K562 (cell line): ENCODE data around the gene TIMP1. TPM values are rescaled to one million over a fixed set of nuclear protein-coding genes. Genes with fewer than 3 reads are reported as not detected.

Experiments
- BACH1 ChIP-seq: fragments of 200-800 bp; sonication (Bioruptor generic); IDR thresholded peaks from 2 replicates; pipeline ENCODE4 v1.6.1; 2016; ENCODE audit warnings: missing genetic modification characterization, missing compliant biosample characterization
- BHLHE40 ChIP-seq: IDR thresholded peaks from 2 replicates; pipeline ENCODE4 v1.6.1; 2011; ENCODE audit warnings: low read length, improper control_type of control experiment
- CCNT2 ChIP-seq: IDR thresholded peaks from 2 replicates; pipeline ENCODE4 v1.6.1; 2011; ENCODE audit warnings: borderline replicate concordance, low read depth, mild to moderate bottlenecking, moderate library complexity, mixed read lengths, low read length; ENCODE audit not compliant: insufficient read length; ENCODE audit errors: extremely low read depth
- CTBP1 ChIP-seq: fragments of 450-650 bp; IDR thresholded peaks from 2 replicates; pipeline ENCODE4 v1.6.1; 2016; ENCODE audit warnings: borderline replicate concordance
- EGR1 ChIP-seq: fragments of 450-650 bp; conservative IDR thresholded peaks from 2 replicates; pipeline ENCODE4 v1.6.1; 2017; ENCODE audit warnings: mild to moderate bottlenecking
- FIP1L1 ChIP-seq: fragments of 200-400 bp; formaldehyde crosslinking; IDR thresholded peaks from 2 replicates; pipeline ENCODE4 v1.6.1; 2018; ENCODE audit warnings: mild to moderate bottlenecking, low read depth, low read length; ENCODE audit not compliant: poor library complexity, severe bottlenecking
- GABPB1 ChIP-seq: sonication (generic); formaldehyde crosslinking; IDR thresholded peaks from 2 replicates; pipeline ENCODE4 v1.8.0; 2022; ENCODE audit warnings: mild to moderate bottlenecking, missing genetic modification reagents
- HEY1 ChIP-seq: fragments of 250-450 bp; sonication (Bioruptor Pico); IDR thresholded peaks from 2 replicates; pipeline ENCODE4 v1.5.0; 2020; ENCODE audit warnings: mild to moderate bottlenecking, moderate library complexity, borderline replicate concordance
- MAZ ChIP-seq, 2 experiments: fragments of 450-650 bp in 1 of 2; sonication (generic) in 1 of 2; formaldehyde crosslinking; IDR thresholded peaks in 1 of 2; conservative IDR thresholded peaks in 1 of 2; 2 replicates each; pipeline versions ENCODE4 v1.4.0 to v1.5.0; 2020; ENCODE audit warnings: mild to moderate bottlenecking in 1 of 2, missing genetic modification reagents in 1 of 2
- MCM3 ChIP-seq: fragments of 450-650 bp; IDR thresholded peaks from 2 replicates; pipeline ENCODE4 v1.6.1; 2016
- PTRF ChIP-seq: fragments of 450-650 bp; IDR thresholded peaks from 2 replicates; pipeline ENCODE4 v1.6.1; 2016; ENCODE audit warnings: mild to moderate bottlenecking, missing genetic modification characterization, missing compliant biosample characterization
- STAT6 ChIP-seq: sonication (generic); formaldehyde crosslinking; IDR thresholded peaks from 2 replicates; pipeline ENCODE4 v1.8.1; 2023; ENCODE audit warnings: mild to moderate bottlenecking, missing genetic modification reagents
- SUPT5H ChIP-seq: fragments of 450-650 bp; IDR thresholded peaks from 2 replicates; pipeline ENCODE4 v1.6.1; 2016
- TRIM28 ChIP-seq: fragments of 450-650 bp; IDR thresholded peaks from 2 replicates; pipeline ENCODE4 v1.6.1; 2017
- U2AF1 ChIP-seq: fragments of 200-400 bp; formaldehyde crosslinking; optimal IDR thresholded peaks from 2 replicates; pipeline ENCODE3; 2017; ENCODE audit warnings: mild to moderate bottlenecking, low read depth, low read length, moderate library complexity
- ZBTB1 ChIP-seq: sonication (generic); formaldehyde crosslinking; IDR thresholded peaks from 2 replicates; pipeline ENCODE4 v1.8.1; 2023; ENCODE audit warnings: missing genetic modification reagents, low read depth, mild to moderate bottlenecking, borderline replicate concordance
- ZNF143 ChIP-seq: sonication (generic); formaldehyde crosslinking; IDR thresholded peaks from 2 replicates; pipeline ENCODE4 v1.9.0; 2022; ENCODE audit warnings: mild to moderate bottlenecking, missing genetic modification reagents
- ZNF174 ChIP-seq: fragments of 250-450 bp; sonication (Bioruptor Pico); IDR thresholded peaks from 2 replicates; pipeline ENCODE4 v1.4.0; 2020; ENCODE audit warnings: mild to moderate bottlenecking
- ZNF436 ChIP-seq: fragments of 250-450, 450-650 bp; sonication (Bioruptor Pico); formaldehyde crosslinking; IDR thresholded peaks from 2 replicates; pipeline ENCODE4 v1.7.0; 2020; ENCODE audit warnings: mild to moderate bottlenecking
- ZNF551 ChIP-seq: fragments of 250-450 bp; sonication (Bioruptor Pico); IDR thresholded peaks from 2 replicates; pipeline ENCODE4 v1.5.0; 2021; ENCODE audit warnings: mild to moderate bottlenecking, moderate library complexity
- ZNF589 ChIP-seq: fragments of 200-800 bp; sonication (Bioruptor generic); IDR thresholded peaks from 2 replicates; pipeline ENCODE4 v1.6.1; 2016; ENCODE audit warnings: low read depth, missing genetic modification characterization, missing compliant biosample characterization
- polyA plus RNA-seq, 8 experiments: library from polyadenylated mRNA; depleted of rRNA in 4 of 8; stranded (reverse) in 5 of 8; unstranded in 3 of 8; fragments of >200 nt; fragmentation: Nextera tagmentation in 2 of 8; fragmentation: Illumina TruSeq in 1 of 8; extraction: Ambion mirVana in 2 of 8; extraction: Trizol in 1 of 8; gene quantifications; 2 replicates each; pipeline versions ENCODE4 v1.2.1 to v1.2.3, GENCODE V29; 2011 to 2014; ENCODE audit warnings: inconsistent platforms in 1 of 8, missing spikeins in 1 of 8
- total RNA-seq, 7 experiments: library from RNA; depleted of rRNA in 6 of 7; stranded (reverse); fragments of >200 nt in 6 of 7; fragmentation: Illumina TruSeq in 2 of 7; extraction: Trizol in 2 of 7; gene quantifications; 2 replicates each; pipeline versions ENCODE4 v1.2.1 to v1.2.3, GENCODE V29; 2011 to 2021; ENCODE audit warnings: low replicate concordance in 1 of 7
- TF ChIP-seq, protein P1 (sequence below): IDR thresholded peaks from 2 replicates; pipeline ENCODE4 v1.6.1; 2011; ENCODE audit not compliant: insufficient read length; ENCODE audit errors: extremely low read depth
- TF ChIP-seq, protein P2 (sequence below), 2 experiments: fragments of 450-650 bp in 1 of 2; sonication (generic) in 1 of 2; formaldehyde crosslinking in 1 of 2; IDR thresholded peaks in 1 of 2; conservative IDR thresholded peaks in 1 of 2; 2 replicates each; pipeline versions ENCODE4 v1.6.1 to v1.8.1; 2016 to 2023; ENCODE audit warnings: mild to moderate bottlenecking in 2 of 2, moderate library complexity in 2 of 2, inconsistent platforms in 1 of 2, missing genetic modification reagents in 1 of 2

TIMP1 gene
- total and polyA plus RNA-seq, 9 of the 15 experiments (the other 6 are each of a cell fraction or from before 2014, with no cell fraction given) = 115 to 699 (median 273) TPM

GRCh38 chrX:47619486-47620302, 37.5 kb downstream of the TIMP1 start, which contains the start of gene SYN1 (continued):
- TF ChIP-seq BHLHE40 (peak; percentile 94), SUPT5H (no peak), MCM3 (no peak), FIP1L1 (no peak), ZNF143 (CRISPR knock-in tag) (0 out of 2 replicates have a peak, but pooled peaks have one; percentile 10), ZNF589 (no peak), BACH1 (tag) (no peak), STAT6 (no peak), GABPB1 (CRISPR knock-in tag) (peak; percentile 81), CTBP1 (peak; percentile 91), PTRF (no peak), ZNF174 (CRISPR knock-in tag) (no peak), ZNF436 (CRISPR knock-in tag) (no peak), HEY1 (CRISPR knock-in tag) (no peak), TRIM28 (no peak), MAZ (CRISPR knock-in tag; conservative IDR thresholded peaks at IDR 0.05 in 1 of 2, IDR thresholded peaks at IDR 0.05 in 1 of 2) (peak; percentile 82 to 87), ZNF551 (CRISPR knock-in tag) (no peak), EGR1 (peak; percentile 95), U2AF1 (peak; percentile 51), ZBTB1 (CRISPR knock-in tag) (peak; percentile 55; the same call in 1 of the 2 replicates), CCNT2 (peak; percentile 84)
- TF ChIP-seq, protein P1, sequence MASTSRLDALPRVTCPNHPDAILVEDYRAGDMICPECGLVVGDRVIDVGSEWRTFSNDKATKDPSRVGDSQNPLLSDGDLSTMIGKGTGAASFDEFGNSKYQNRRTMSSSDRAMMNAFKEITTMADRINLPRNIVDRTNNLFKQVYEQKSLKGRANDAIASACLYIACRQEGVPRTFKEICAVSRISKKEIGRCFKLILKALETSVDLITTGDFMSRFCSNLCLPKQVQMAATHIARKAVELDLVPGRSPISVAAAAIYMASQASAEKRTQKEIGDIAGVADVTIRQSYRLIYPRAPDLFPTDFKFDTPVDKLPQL = no peak
- TF ChIP-seq, protein P2, sequence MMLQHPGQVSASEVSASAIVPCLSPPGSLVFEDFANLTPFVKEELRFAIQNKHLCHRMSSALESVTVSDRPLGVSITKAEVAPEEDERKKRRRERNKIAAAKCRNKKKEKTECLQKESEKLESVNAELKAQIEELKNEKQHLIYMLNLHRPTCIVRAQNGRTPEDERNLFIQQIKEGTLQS (IDR thresholded peaks at IDR 0.05) = peak; percentile 83
- TF ChIP-seq, protein P2 (CRISPR knock-in tag; conservative IDR thresholded peaks at IDR 0.05) = peak; percentile 96
